ENCODE results near the gene HSD17B7.
"Not testable (repeated sequence)": the region's sequence is repeated elsewhere in the genome, so short reads cannot be mapped to it uniquely, and the experiment has no call there.

HSD17B7 gene

GRCh38 chr1:162818136-162818535, 27.6 kb downstream of the HSD17B7 start:
- DNase-seq: not testable (repeated sequence)

DNA sequence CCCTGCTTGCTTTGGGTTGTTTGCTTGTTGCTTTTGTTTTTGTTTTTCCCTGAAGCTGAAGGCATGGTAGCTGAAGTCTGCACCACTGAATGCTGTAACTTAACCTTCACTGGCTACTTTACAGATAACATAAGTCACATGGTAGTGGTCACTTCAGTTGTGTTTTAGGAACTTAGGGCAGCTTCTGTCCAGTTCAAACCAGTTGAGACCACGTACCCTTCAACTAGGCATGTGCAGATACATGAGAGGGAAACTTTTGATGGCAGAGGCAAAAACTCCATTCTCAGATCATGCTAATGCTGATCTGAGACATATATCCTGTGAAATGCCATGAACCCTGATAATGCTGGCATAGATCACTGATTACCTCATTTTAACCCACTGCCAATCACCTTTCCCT, 28.2 kb downstream of the HSD17B7 start:
- DNase-seq: not testable (repeated sequence)

DNA sequence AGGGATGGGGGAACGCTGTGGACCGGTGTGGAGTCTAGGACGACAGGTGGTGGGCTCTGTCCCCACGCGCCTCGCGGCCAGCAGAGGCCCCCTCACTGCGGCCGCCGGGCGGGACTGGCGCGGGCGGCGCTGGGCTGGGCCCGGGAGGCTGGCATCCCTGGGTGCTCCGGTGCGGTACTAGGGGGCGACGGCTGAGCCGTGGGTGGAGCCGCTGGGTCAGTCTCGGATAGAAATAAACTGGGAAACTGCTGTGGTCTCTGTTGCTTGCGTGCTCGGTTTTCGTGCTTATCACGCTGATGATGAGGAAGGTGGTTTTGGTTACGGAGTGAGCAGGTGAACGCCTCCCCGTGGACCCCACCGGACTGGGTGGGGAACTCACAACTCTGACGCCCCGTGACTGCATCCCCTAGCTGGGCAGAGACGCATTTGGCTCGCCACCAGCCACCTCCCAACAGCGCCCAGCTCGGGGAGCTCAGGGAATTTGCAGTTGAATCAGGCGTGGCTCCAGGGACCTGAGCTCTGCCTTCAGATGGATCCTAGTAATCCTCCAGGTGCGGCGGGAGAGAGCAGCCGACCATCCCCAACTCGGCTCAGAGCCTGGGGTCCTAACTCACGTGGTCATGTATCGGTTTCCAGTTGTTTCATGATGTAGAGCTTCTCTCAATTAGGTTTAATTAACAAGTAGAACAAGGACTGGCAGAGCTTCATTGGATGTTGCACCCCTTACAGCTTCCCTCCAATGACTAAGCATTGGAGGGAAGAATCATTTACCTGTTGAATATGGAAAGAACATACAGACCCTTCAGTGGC, 32.1 kb downstream of the HSD17B7 start:
- DNase-seq: no peak

DNA sequence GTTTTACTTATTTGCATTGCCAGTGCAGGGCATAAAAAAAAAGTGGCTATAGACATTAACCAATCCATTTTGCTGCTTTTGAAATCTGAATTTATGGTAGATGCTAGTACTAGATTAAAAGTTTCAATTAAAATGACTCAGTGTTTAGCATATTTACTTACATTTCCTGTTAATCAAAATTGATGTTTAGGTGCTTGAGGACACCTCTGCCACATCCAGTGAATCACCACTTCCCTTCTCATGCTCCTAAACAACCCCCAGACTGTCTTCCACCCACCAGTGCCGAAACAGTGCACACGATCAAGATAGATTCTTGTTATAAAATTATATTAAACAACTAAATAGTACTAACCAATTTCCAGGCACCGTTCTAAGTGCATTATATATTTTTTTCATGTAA, 32.7 kb downstream of the HSD17B7 start:
- no peak for DNase-seq

- no peak for DNase-seq
These were observed 33.4 kb downstream of the HSD17B7 start for GRCh38 chr1:162823771-162824525.

DNA sequence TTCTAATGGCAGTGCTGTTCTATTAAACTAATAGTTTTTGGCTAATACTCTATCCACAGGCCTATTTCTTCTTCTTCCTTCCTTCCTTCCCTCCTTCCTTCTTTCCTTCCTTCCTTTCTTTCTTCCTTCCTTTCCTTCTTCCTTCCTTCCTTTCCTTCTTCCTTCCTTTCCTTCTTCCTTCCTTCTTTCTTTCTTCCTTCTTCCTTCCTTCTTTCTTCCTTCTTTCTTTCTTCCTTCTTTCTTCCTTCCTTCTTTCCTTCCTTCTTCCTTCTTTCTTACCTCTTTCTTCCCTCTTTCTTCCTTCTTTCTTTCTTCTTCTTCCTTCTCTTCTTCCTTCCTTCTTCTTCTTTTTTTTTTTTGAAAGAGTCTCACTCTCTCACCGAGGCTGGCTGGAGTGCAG, 38.8 kb downstream of the HSD17B7 start:
- DNase-seq: no peak

- DNase-seq: no peak
These were observed 42.0 kb downstream of the HSD17B7 start for GRCh38 chr1:162832470-162832869.

DNA sequence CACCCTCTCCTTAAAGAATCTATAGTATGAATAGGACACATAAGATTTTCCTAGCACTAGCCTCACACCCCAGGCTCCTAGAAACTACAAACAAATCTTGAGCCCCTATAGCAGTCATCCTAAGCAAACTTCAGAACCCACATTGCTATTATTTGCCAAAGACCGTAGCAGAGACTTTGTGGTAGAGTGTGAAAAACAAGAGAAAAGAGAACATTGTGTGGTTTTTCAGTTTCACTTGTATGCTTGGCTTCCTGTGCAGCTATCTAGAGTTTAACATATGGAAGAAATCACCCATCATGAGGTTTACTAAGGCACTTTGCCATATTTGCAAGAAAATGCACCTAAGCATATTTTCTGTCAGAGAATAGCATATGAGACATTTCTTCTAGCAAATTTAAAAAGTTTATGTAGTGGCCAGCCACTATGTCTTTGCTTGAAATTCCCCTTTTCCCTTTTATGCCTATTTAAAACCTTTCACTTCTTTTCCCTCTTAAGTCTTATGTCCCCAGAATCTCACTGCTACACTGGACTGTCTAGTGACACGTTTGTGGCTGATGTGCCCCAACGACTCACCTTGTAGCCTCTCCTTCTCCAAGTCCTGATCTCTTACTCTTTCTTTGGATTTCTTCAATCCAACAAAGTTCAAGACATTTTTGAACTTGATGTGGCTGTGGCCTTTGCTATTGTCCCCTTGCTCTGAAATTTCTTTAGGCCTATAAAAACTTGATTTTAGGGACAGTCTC, 44.8 kb downstream of the HSD17B7 start:
- DNase-seq: no peak

- no peak for DNase-seq
These were observed 48.4 kb downstream of the HSD17B7 start for GRCh38 chr1:162838863-162839262.

- no peak for DNase-seq
These were observed 49.8 kb downstream of the HSD17B7 start for GRCh38 chr1:162840250-162840839.

DNA sequence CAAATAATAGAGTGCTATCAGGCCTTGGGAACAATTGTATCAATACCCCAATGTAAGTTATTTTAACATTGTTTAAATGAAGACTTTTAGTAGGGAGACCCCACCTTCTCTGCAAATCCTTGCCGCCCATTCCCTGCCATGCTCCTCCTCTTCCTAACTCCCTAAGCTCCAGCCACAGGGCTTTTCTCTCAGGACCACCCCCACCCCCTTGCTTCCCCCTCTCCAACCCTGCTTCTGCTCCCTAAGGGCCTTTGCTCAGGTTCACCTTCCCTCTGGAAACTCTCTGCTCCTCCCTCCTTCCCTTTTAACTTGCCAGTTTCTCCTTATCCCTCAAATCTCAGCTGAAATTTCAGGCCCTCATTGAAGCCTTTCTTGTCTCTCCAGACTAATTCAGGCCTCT, 53.7 kb downstream of the HSD17B7 start:
- no peak for DNase-seq

DNA sequence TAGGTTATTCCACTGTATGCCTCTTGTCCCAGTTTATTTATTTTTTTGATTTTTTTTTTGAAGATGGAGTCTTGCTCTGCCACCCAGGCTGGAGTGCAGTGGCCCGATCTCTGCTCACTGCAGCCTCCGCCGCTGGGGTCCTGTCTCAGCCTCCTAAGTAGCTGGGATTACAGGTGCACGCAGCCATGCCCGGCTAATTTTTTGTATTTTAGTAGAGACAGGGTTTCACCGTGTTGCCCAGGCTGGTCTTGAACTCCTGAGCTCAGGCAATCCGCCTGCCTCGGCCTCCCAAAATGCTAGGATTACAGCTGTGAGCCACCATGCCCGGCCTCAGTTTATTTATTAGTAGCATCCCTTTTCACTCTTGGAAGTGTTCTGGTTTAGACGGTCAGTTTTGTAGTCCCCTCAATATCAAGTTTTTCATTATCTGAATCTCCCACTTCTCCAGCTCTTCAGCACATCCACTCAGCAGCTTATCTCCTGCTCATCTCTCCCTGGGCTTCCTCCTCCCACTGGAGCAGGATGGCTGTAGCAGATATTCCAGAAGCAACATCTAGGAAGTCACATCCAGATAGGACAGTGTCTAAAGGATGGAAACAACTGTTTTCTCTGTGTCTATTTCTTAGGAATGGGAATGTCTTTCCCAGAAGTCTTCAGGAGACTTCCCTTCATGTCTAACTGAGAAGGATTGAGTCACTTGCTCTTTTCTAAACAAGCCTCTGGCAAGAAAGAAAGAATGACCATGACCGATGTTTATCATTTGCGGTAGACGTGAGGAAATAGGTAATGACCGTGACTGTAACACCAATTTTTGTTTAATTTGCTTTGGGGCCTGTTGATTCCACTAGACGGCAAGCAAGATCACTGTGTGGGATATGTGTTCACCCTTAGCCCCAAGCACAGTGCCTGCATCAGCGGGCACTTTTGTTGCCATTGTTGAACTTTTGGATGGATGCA, 56.0 kb downstream of the HSD17B7 start:
- DNase-seq: no peak

GRCh38 chr1:162847839-162848453, 57.4 kb downstream of the HSD17B7 start:
- peak; percentile 13 for DNase-seq

- no peak for DNase-seq
These were observed 59.2 kb downstream of the HSD17B7 start for GRCh38 chr1:162849711-162850110.

DNA sequence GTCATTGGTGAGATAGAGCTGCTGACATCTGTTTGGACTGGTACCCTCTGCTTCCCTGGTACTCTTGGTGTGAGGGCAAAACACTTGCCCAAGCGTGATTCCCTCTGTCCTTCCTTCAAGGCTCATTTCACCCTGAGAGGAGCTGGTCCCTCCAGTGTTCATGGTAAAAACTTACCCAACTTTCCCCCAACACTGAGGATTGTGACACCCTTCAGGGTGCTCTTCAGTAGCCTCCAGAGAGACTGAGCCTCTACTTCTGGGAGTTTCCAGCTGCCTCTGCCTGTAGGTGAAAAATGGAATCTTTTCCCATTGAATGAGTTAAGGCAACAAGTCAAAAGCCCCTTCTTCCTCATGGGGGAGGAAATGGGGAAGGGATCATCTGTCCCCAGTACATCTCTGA, 60.8 kb downstream of the HSD17B7 start:
- no peak for DNase-seq

DNA sequence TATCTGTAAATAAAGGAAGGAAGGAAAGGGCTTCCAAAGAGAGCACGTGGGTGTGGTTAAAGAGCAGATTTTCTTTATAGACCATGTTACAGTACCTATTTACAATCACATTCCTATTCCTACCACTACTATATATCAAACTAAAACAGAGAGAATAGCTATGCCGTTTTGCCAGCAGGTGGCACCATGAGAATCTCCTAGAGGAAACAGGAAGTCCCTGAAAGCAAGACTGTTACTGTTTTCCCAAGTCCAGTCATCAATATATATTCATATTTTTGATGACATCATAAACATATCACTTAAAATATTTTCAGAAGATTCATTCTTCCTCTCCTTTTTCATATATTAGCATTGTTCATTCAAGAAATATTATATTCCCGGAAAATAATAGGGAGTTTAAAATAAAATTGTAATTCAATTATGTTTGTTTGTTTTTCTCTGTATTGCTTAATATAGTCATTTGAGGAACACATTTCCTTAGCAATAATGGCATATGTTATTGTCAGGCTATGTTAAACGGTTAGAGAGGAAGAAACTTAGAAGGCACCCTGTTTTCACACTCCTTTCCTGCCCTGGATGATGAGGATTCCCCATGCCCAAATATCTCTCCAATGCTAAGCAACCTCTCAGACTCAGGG, 63.9 kb downstream of the HSD17B7 start:
- DNase-seq: peak; percentile 72

- DNase-seq: no peak
These were observed 65.1 kb downstream of the HSD17B7 start for GRCh38 chr1:162855461-162856150.

GRCh38 chr1:162856260-162856659, 65.8 kb downstream of the HSD17B7 start:
- DNase-seq: no peak

GRCh38 chr1:162857850-162858249, 67.3 kb downstream of the HSD17B7 start:
- DNase-seq: no peak

GRCh38 chr1:162859191-162859590, 68.7 kb downstream of the HSD17B7 start:
- DNase-seq: no peak

All from NCI-H2029 treated with DMSO at 0.1 percent for 48 hours (cell line).